OCI-LY3 (cell line): ENCODE data around the gene TSR3.
A peak's percentile ranks its signal among the peaks of the same experiment; 100 is the strongest.

Experiments
- H2AFZ ChIP-seq: fragments of 200-600, 300-600 bp; shearing (Covaris generic); 2 replicates; pipeline ENCODE4 v1.6.0; 2014; ENCODE audit warnings: antibody characterized with exemption, low read depth, low read length
- H3K27ac ChIP-seq: fragments of 200-600, 300-600 bp; sonication (generic); 2 replicates; pipeline ENCODE4 v1.5.1; 2014; ENCODE audit warnings: mild to moderate bottlenecking, low read length, moderate library complexity, mixed read lengths
- H3K27me3 ChIP-seq: fragments of 200-600, 300-600 bp; sonication (generic); 2 replicates; pipeline ENCODE4 v1.6.1; 2014; ENCODE audit warnings: low read depth, low read length, mixed read lengths
- H3K36me3 ChIP-seq: fragments of 200-600, 300-600 bp; sonication (generic); replicated peaks from 2 replicates; pipeline ENCODE3; 2014; ENCODE audit warnings: low read depth, low read length, mixed read lengths
- H3K4me1 ChIP-seq: fragments of 300-600, 200-600 bp; sonication (generic); 2 replicates; pipeline ENCODE4 v1.6.1; 2014; ENCODE audit warnings: low read length, mixed read lengths
- H3K4me2 ChIP-seq: fragments of 200-600, 300-600 bp; sonication (generic); 2 replicates; pipeline ENCODE4 v1.6.1; 2014; ENCODE audit warnings: low read length, mixed read lengths
- H3K4me3 ChIP-seq: fragments of 300-600, 200-600 bp; sonication (generic); 2 replicates; pipeline ENCODE4 v1.5.1; 2014; ENCODE audit warnings: antibody characterized with exemption, mild to moderate bottlenecking, low read length, moderate library complexity
- H3K79me2 ChIP-seq: fragments of 300-600, 200-600 bp; shearing (Covaris generic); 2 replicates; pipeline ENCODE4 v1.6.1; 2014; ENCODE audit warnings: mild to moderate bottlenecking, low read length, mixed read lengths
- H3K9ac ChIP-seq: fragments of 300-600, 200-600 bp; shearing (Covaris generic); 2 replicates; pipeline ENCODE4 v1.6.0; 2014; ENCODE audit warnings: mild to moderate bottlenecking, low read length, moderate library complexity
- H3K9me3 ChIP-seq: fragments of 200-600, 300-600 bp; shearing (Covaris generic); 2 replicates; pipeline ENCODE4 v1.6.1; 2014; ENCODE audit warnings: low read length, mixed read lengths; ENCODE audit not compliant: insufficient read depth
- H4K20me1 ChIP-seq: fragments of 200-600, 300-600 bp; sonication (generic); 2 replicates; pipeline ENCODE4 v1.6.1; 2016; ENCODE audit warnings: low read length, mixed read lengths; ENCODE audit not compliant: insufficient read depth
- EZH2phosphoT487 ChIP-seq: fragments of 200-600 bp; shearing (Covaris generic); IDR thresholded peaks from 2 replicates; pipeline ENCODE4 v1.6.1; 2018; ENCODE audit warnings: antibody characterized with exemption, mixed run types, low read depth
- TF ChIP-seq, protein P1 (sequence below): fragments of 200-600, 300-600 bp; sonication (generic); IDR thresholded peaks from 2 replicates; pipeline ENCODE4 v1.5.1; 2014; ENCODE audit warnings: antibody characterized with exemption, low read length, low read depth

Gene TSR3

GRCh38 chr16:1344499-1344898 is 7.2 kb downstream of the TSR3 start:
- no peaks in the 10 kb centered on the region for H4K20me1 ChIP-seq
- no peaks in the 10 kb centered on the region for H3K27me3 ChIP-seq
- no peak overlapping the region for H3K9ac ChIP-seq
- no peak overlapping the region for H3K4me3 ChIP-seq
- no peak overlapping the region for H3K4me2 ChIP-seq
- no peaks in the 10 kb centered on the region for H3K36me3 ChIP-seq
- peaks cover 11% of the 10 kb centered on the region; the same call in 1 of the 2 replicates for H3K4me1 ChIP-seq
- no peak overlapping the region for H3K27ac ChIP-seq
- no peaks in the 10 kb centered on the region for H3K9me3 ChIP-seq
- no peak for TF ChIP-seq EZH2phosphoT487
- TF ChIP-seq, protein P1, sequence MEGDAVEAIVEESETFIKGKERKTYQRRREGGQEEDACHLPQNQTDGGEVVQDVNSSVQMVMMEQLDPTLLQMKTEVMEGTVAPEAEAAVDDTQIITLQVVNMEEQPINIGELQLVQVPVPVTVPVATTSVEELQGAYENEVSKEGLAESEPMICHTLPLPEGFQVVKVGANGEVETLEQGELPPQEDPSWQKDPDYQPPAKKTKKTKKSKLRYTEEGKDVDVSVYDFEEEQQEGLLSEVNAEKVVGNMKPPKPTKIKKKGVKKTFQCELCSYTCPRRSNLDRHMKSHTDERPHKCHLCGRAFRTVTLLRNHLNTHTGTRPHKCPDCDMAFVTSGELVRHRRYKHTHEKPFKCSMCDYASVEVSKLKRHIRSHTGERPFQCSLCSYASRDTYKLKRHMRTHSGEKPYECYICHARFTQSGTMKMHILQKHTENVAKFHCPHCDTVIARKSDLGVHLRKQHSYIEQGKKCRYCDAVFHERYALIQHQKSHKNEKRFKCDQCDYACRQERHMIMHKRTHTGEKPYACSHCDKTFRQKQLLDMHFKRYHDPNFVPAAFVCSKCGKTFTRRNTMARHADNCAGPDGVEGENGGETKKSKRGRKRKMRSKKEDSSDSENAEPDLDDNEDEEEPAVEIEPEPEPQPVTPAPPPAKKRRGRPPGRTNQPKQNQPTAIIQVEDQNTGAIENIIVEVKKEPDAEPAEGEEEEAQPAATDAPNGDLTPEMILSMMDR = no peak
- no peaks in the 10 kb centered on the region for H3K79me2 ChIP-seq
- no peak overlapping the region for H2AFZ ChIP-seq

DNA sequence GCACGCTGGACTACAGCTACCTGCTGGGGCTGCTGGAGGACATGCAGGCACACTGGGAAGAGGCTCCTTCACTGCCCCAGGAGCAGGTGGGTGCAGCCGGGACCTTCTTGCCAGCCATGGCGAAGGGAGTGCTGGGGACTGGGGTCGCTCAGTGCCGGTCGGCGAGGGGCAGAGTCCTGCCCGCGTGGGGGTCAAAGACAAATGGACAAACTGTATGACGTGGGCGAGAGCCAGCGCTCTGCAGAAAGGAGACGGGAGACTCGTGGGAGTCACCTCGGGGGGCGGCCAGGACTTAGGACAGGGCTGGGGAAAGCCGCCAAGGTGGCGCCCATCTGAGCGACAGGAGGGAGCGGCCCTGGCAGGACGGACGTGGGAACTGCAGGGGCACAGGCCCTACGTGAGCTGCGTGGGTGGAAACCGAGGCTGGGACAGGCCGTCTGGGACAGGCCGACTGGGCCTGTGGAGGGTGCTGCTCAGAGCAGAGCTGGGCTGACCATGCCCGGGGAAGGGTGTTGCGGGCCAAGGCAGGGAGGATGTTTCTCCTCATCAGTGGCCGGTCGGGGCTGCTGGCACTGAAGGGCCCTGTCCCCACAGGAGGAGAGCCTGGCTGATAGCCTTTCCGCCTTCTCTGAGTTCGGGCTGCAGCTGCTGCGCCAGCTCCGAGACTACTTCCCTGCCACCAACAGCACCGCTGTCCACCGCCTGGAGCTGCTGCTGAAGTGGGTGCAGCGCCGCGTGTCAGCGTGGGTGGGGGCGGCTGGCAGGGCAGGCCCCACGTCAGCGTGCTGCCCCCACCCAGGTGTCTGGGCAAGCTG is 8.0 kb downstream of the TSR3 start:
- Histone ChIP-seq H3K79me2 (no peaks in the 10 kb centered on the region), H3K4me2 (peak overlapping the region; percentile 80), H3K9me3 (no peaks in the 10 kb centered on the region), H3K27me3 (no peaks in the 10 kb centered on the region), H3K4me3 (peak overlapping the region; percentile 68), H3K9ac (no peak overlapping the region), H2AFZ (no peak overlapping the region), H3K27ac (no peak overlapping the region), H3K4me1 (peaks cover 19% of the 10 kb centered on the region), H3K36me3 (no peaks in the 10 kb centered on the region), H4K20me1 (no peaks in the 10 kb centered on the region)
- TF ChIP-seq, protein P1 = no peak
- no peak for TF ChIP-seq EZH2phosphoT487

DNA sequence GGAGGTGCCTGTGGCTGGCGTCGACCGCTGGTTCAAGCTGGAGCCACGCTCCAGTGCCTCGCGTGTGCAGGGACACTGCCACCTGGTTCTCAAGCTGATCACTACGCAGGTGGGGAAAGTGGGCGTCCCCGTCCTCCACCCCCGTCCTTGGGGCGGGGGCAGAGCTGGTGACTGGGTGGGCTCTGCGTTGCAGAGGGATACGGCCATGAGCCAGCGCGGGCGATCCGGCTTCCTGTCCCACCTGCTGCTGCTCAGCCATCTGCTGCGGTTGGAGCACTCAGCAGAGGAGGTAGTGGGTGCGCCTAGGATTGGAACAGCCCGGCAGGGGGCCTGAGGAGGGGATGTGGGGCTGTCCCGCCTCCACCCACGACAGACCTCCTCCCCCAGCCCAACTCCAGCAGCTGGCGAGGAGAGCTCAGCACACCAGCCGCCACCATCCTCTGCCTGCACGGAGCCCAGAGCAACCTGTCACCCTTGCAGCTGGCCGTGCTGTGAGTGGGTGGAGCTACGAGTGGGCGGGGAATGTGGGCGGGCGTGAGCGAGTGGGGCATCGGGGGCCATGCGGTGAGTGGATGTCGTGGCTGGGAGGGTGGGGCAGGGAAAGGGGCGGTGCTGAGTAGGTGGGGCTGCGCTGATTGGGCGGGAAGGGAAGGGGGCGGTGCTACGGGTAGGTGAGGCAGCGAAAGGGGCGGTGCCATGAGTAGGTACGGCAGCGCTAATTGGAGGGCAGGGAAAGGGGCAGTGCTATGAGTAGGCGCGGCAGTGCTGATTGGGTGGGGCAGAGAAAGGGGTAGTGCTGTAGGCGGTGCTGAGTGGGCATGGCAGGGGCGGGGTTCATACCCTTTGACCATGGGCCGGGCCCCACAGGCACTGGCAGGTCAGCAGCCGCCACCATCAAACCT is 8.9 kb downstream of the TSR3 start:
- H3K27me3 ChIP-seq = no peaks in the 10 kb centered on the region
- H3K4me3 ChIP-seq = peak overlapping the region; percentile 68
- no peaks in the 10 kb centered on the region for H3K36me3 ChIP-seq
- H3K27ac ChIP-seq = no peak overlapping the region
- TF ChIP-seq, protein P1 = no peak
- no peak for TF ChIP-seq EZH2phosphoT487
- no peaks in the 10 kb centered on the region for H3K9me3 ChIP-seq
- H3K4me1 ChIP-seq = peaks cover 26% of the 10 kb centered on the region
- no peaks in the 10 kb centered on the region for H4K20me1 ChIP-seq
- no peaks in the 10 kb centered on the region for H3K79me2 ChIP-seq
- peak overlapping the region; percentile 80 for H3K4me2 ChIP-seq
- H2AFZ ChIP-seq = no peak overlapping the region
- no peak overlapping the region for H3K9ac ChIP-seq
